GM12875 (cell line): Measurements from ENCODE around the gene ACE.

ENCODE experiments used
- H3K4me3 ChIP-seq: one replicate; pipeline ENCODE4 v1.5.1; 2011; ENCODE audit warnings: low read depth, low read length, control low read depth
- CTCF ChIP-seq: IDR thresholded peaks from 2 replicates; pipeline ENCODE4 v1.5.1; 2011; ENCODE audit warnings: low read depth, mild to moderate bottlenecking, control low read depth, inconsistent platforms, low read length, moderate library complexity, borderline replicate concordance; ENCODE audit not compliant: insufficient read depth

ACE gene

GRCh38 chr17:63540590-63540989, 63.7 kb downstream of the ACE start:
- TF ChIP-seq CTCF, result no peak
- no peak overlapping the region for H3K4me3 ChIP-seq

- no peak for TF ChIP-seq CTCF
- H3K4me3 ChIP-seq, result no peak overlapping the region
Measured at GRCh38 chr17:63542218-63542545, 65.3 kb downstream of the ACE start.

GRCh38 chr17:63542942-63543821, 66.3 kb downstream of the ACE start:
- TF ChIP-seq CTCF, result no peak
- H3K4me3 ChIP-seq, result no peak overlapping the region

- TF ChIP-seq CTCF, result no peak
- H3K4me3 ChIP-seq, result no peak overlapping the region
Measured at GRCh38 chr17:63543822-63544420, 67.1 kb downstream of the ACE start.

- no peak for TF ChIP-seq CTCF
- H3K4me3 ChIP-seq, result no peak overlapping the region
Measured at GRCh38 chr17:63544467-63545301, 67.8 kb downstream of the ACE start.

- no peak for TF ChIP-seq CTCF
- H3K4me3 ChIP-seq, result no peak overlapping the region
Measured at GRCh38 chr17:63546308-63547082, 69.6 kb downstream of the ACE start.
